Immature natural killer cell (primary cell): ENCODE data around the gene ABI3. TPM values are rescaled to one million over a fixed set of nuclear protein-coding genes. Genes with fewer than 3 reads are reported as not detected.

ENCODE experiments used
- DNase-seq, 3 donors: peaks; one replicate each; pipeline ENCODE4 v3.0.0; 2022; ENCODE audit warnings: mixed read lengths in 1 of 3
- H3K27ac Mint-ChIP-seq, 6 donors: one replicate each; pipeline ENCODE4 v1.8.0; 2020; ENCODE audit warnings: mixed read lengths in 6 of 6, mild to moderate bottlenecking in 5 of 6, inconsistent platforms in 4 of 6, moderate library complexity in 3 of 6
- H3K27me3 Mint-ChIP-seq, 3 donors: one replicate each; pipeline ENCODE4 v1.8.0; 2020 to 2021; ENCODE audit warnings: low read depth in 3 of 3, mild to moderate bottlenecking in 3 of 3, mixed read lengths in 3 of 3, moderate library complexity in 3 of 3, inconsistent platforms in 1 of 3
- H3K36me3 Mint-ChIP-seq, 3 donors: one replicate each; pipeline ENCODE4 v1.8.0; 2020; ENCODE audit warnings: mixed read lengths in 3 of 3, inconsistent platforms in 2 of 3, mild to moderate bottlenecking in 2 of 3
- H3K4me1 Mint-ChIP-seq, 2 donors: one replicate each; pipeline ENCODE4 v1.8.0; 2020; ENCODE audit warnings: inconsistent platforms in 2 of 2, mild to moderate bottlenecking in 2 of 2, mixed read lengths in 2 of 2, moderate library complexity in 1 of 2
- H3K4me3 Mint-ChIP-seq, 5 donors: one replicate each; pipeline ENCODE4 v1.8.0; 2020; ENCODE audit warnings: mild to moderate bottlenecking in 5 of 5, mixed read lengths in 5 of 5, inconsistent platforms in 3 of 5, moderate library complexity in 3 of 5
- H3K9me3 Mint-ChIP-seq, 6 donors: one replicate each; pipeline ENCODE4 v1.8.0; 2020; ENCODE audit warnings: mild to moderate bottlenecking in 6 of 6, mixed read lengths in 6 of 6, inconsistent platforms in 4 of 6, moderate library complexity in 3 of 6
- polyA plus RNA-seq, 3 donors: library from polyadenylated mRNA; unstranded; fragments of 300-500 nt; fragmentation: Illumina TruSeq; gene quantifications; one replicate each; pipeline ENCODE4 v1.2.3, GENCODE V29; 2021

The ABI3 gene
- polyA plus RNA-seq, 3 donors from 2014 or later = 149 to 338 (median 289) TPM

DNA sequence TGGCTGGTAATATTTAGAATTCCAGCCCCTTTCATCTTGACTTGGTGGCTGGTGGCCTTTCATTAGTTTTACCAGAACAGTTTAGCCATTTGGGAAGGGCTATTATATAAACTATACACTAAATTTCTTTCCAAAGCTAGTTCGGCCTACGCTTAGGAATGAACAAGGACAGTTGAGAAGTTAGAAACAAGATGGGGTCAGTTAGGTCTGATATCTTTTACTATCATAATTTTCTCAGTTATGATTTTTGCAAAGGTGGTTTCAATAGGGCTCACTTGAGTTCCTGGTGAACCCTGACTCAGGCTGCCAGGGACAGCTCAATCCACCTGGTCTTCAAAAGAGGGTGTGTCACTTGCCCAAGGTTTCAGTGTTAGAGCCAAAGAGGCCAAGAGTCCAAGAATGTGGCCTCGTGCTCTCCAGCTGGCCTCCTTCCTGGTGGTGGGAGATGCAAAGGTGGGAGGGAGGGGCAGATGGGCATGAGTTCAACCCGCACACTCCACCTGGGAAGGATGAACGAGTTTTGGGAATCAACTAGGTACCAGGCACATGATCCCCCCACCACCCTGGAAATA is 24.1 kb downstream of the ABI3 start:
- H3K36me3 Mint-ChIP-seq = peaks cover 0 to 4% (median 4%) of the 10 kb centered on the region in 3 donors
- peaks cover 11 to 13% of the 10 kb centered on the region in 2 donors for H3K4me1 Mint-ChIP-seq
- no peak for DNase-seq
- no peak overlapping the region for H3K4me3 Mint-ChIP-seq
- no peak overlapping the region for H3K27ac Mint-ChIP-seq
- H3K9me3 Mint-ChIP-seq = no peaks in the 10 kb centered on the region
- peaks cover 8 to 17% (median 11%) of the 10 kb centered on the region in 3 donors for H3K27me3 Mint-ChIP-seq

DNA sequence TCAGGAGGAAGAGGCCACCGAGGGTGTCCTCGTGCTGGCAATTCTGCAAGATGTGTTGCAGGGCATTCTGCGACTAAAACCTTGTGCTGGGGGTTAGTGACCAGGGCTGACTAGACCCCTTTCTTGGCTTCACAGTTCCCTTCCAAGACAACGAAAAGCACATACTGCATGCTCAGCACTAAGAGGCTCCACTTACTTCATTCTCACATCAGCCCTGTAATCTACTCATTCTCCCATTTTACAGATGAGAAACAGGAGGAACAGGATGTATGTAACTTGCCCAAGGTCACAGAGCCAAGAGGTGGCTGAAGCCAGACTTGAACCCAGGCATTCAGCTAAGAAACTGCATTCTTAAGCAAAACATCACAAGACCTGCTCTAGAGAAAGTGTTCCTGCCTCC is 25.4 kb downstream of the ABI3 start:
- Mint-ChIP-seq H3K27me3 (peaks cover 7 to 9% (median 8%) of the 10 kb centered on the region in 3 donors), H3K4me3 (no peak overlapping the region), H3K4me1 (peaks cover 8 to 11% of the 10 kb centered on the region in 2 donors), H3K9me3 (no peaks in the 10 kb centered on the region), H3K36me3 (peaks cover 0 to 4% (median 4%) of the 10 kb centered on the region in 3 donors), H3K27ac (no peak overlapping the region)
- no peak for DNase-seq

DNA sequence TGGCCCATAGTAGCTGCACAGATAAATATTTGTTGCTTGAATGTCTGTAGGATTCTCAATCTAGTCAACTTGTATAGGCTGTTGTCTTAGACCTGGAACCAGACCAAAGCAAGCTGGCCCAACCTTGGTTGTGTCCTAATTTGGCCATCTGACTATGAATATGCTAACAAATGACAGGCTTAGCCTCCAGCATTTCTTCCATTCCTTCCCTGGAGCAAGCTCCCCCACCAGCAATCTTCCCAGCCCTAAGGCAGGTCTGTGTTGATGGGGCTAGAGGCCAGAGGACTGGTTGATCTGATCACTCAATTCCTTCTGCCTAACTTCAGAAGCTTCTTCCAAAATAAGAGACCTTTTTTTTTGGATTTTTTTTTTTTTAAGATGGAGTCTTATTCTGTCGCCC is 29.5 kb downstream of the ABI3 start:
- Mint-ChIP-seq H3K36me3 (peaks cover 0 to 4% (median 4%) of the 10 kb centered on the region in 3 donors), H3K27me3 (peaks cover 0 to 2% (median 0%) of the 10 kb centered on the region in 3 donors), H3K9me3 (no peaks in the 10 kb centered on the region), H3K4me1 (no peaks in the 10 kb centered on the region), H3K4me3 (no peak overlapping the region), H3K27ac (no peak overlapping the region)
- no peak for DNase-seq

DNA sequence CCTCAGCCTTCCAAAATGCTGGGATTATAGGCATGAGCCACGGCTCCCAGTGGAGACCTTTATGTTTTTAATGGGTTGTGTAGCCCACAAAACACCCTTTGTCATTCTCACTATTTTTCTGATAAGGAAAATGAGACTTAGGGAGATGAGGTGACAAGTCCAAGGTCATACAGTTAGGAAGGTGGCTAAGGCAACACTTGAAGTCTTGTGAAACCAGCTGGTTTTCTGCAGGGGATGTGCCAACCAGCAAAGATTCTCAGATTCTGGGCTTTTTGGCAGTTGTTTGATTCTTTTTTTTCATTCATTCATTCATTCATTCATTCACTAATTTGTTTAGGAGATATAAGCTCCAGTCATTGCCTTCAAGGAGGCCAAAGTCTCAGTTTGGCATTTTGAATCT is 30.1 kb downstream of the ABI3 start:
- Mint-ChIP-seq H3K9me3 (no peaks in the 10 kb centered on the region), H3K36me3 (peaks cover 0 to 4% (median 4%) of the 10 kb centered on the region in 3 donors), H3K27me3 (peaks cover 0 to 2% (median 0%) of the 10 kb centered on the region in 3 donors), H3K27ac (no peak overlapping the region), H3K4me3 (no peak overlapping the region), H3K4me1 (no peaks in the 10 kb centered on the region)
- no peak for DNase-seq

DNA sequence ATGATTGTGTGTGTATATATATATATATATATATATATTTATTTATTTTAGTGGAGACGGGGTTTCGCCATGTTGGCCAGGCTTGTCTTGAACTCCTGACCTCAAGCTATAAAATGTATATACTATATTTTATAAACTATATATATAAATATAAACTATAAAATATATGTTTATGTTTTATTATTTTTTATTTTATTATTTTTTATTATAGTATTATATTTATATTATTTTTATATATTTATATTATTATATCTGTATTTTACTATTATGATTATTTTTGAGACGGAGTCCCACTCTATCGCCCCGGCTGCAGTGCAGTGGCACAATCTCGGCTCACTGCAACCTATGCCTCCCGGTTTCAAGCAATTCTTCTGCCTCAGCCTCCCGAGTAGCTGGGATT is 30.5 kb downstream of the ABI3 start:
- no peaks in the 10 kb centered on the region for H3K4me1 Mint-ChIP-seq
- no peak for DNase-seq
- H3K4me3 Mint-ChIP-seq = no peak overlapping the region
- H3K36me3 Mint-ChIP-seq = peaks cover 0 to 4% (median 4%) of the 10 kb centered on the region in 3 donors
- H3K27me3 Mint-ChIP-seq = peaks cover 0 to 2% (median 0%) of the 10 kb centered on the region in 3 donors
- no peaks in the 10 kb centered on the region for H3K9me3 Mint-ChIP-seq
- H3K27ac Mint-ChIP-seq = no peak overlapping the region

GRCh38 chr17:49241692-49242397 is 31.3 kb downstream of the ABI3 start:
- H3K27ac Mint-ChIP-seq = no peak overlapping the region
- no peaks in the 10 kb centered on the region for H3K9me3 Mint-ChIP-seq
- H3K27me3 Mint-ChIP-seq = peaks cover 0 to 2% (median 0%) of the 10 kb centered on the region in 3 donors
- no peak for DNase-seq
- H3K36me3 Mint-ChIP-seq = peaks cover 0 to 4% (median 4%) of the 10 kb centered on the region in 3 donors
- no peaks in the 10 kb centered on the region for H3K4me1 Mint-ChIP-seq
- no peak overlapping the region for H3K4me3 Mint-ChIP-seq

GRCh38 chr17:49242813-49243212 is 32.3 kb downstream of the ABI3 start:
- peaks cover 0 to 4% (median 4%) of the 10 kb centered on the region in 3 donors for H3K36me3 Mint-ChIP-seq
- H3K27me3 Mint-ChIP-seq = peaks cover 0 to 2% (median 0%) of the 10 kb centered on the region in 3 donors
- H3K4me3 Mint-ChIP-seq = no peak overlapping the region
- no peak for DNase-seq
- H3K9me3 Mint-ChIP-seq = no peaks in the 10 kb centered on the region
- no peaks in the 10 kb centered on the region for H3K4me1 Mint-ChIP-seq
- H3K27ac Mint-ChIP-seq = no peak overlapping the region

DNA sequence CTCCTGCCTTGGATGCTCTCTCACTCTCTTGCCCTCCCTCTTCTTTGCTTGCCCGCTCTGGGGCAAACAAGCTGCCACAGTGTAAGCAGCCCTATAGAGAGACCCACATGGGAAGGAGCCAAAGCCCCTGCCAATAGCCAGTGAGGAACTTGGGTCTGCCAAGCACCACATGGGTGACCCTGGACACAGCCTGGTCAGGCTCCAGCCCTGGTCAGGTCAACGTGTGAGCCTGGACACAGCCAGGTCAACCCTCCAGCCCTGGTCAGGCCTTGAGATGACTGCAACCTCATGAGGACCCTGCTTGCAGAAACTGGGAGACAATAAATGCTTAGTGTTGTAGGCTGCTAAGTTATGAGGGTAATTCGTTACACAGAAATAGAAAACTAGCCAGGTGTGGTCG is 34.3 kb downstream of the ABI3 start:
- no peaks in the 10 kb centered on the region for H3K9me3 Mint-ChIP-seq
- no peak for DNase-seq
- H3K4me3 Mint-ChIP-seq = no peak overlapping the region
- H3K36me3 Mint-ChIP-seq = no peaks in the 10 kb centered on the region
- no peaks in the 10 kb centered on the region for H3K4me1 Mint-ChIP-seq
- H3K27me3 Mint-ChIP-seq = peaks cover 2 to 4% (median 3%) of the 10 kb centered on the region in 3 donors
- H3K27ac Mint-ChIP-seq = no peak overlapping the region

DNA sequence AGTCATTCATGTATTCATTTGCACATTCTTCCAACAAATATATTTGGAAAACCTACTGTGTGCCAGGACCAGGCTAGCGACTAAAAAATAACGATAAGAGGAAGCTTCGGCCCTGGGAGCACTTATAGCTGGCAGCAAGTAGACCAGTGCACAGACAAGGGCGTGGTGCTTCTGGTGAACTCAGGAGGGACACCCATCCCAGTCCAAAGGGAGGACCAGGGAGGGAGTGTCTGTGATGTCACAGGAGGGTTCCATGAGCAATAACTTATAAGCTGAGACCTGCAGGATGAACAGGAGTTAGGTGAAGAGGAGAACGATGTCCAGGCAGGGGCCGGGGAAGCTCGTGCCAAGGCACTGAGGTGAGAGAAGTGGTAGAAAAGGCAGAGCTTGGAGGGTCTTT is 37.4 kb downstream of the ABI3 start:
- no peak for DNase-seq
- H3K4me1 Mint-ChIP-seq = no peaks in the 10 kb centered on the region
- peaks cover 2 to 3% (median 2%) of the 10 kb centered on the region in 3 donors for H3K27me3 Mint-ChIP-seq
- H3K36me3 Mint-ChIP-seq = peaks cover 0 to 2% (median 0%) of the 10 kb centered on the region in 3 donors
- no peak overlapping the region for H3K4me3 Mint-ChIP-seq
- no peaks in the 10 kb centered on the region for H3K9me3 Mint-ChIP-seq
- no peak overlapping the region for H3K27ac Mint-ChIP-seq

DNA sequence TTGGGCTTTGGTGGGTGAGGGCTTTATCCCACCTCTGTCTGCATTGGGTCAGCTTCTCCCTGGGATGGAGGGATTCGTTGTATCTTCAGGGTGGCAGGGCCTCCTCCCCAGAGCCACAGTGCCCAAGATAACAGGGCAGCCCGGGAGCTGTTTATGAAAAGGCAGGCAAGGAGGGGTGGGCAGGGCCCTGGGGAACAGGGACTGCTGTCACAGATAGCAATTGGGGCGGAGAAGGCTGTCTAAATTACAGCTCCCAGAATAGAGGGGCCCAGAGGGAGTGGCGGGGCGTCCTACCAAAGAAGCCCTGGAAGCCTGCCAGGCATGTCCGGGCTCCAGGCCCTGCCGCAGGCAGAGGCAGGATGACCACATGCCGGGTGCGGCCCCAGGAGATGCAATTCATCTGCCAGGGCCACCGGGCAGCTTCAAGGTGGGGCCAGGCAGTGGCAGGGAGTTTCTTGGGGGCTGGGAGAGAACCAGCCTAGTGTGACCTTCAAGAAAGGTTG is 38.8 kb downstream of the ABI3 start:
- Mint-ChIP-seq H3K27ac (no peak overlapping the region), H3K4me1 (no peaks in the 10 kb centered on the region)

GRCh38 chr17:49249890-49250522 is 39.5 kb downstream of the ABI3 start:
- Mint-ChIP-seq H3K4me1 (no peaks in the 10 kb centered on the region), H3K36me3 (peaks cover 0 to 3% (median 0%) of the 10 kb centered on the region in 3 donors), H3K27me3 (peaks cover 2 to 3% (median 2%) of the 10 kb centered on the region in 3 donors), H3K9me3 (no peaks in the 10 kb centered on the region), H3K4me3 (no peak overlapping the region), H3K27ac (no peak overlapping the region)
- no peak for DNase-seq

More for the DNA sequence above, 38.8 kb downstream of the ABI3 start:
- H3K36me3 Mint-ChIP-seq = peaks cover 0 to 3% (median 0%) of the 10 kb centered on the region in 3 donors
- DNase-seq = no peak
- H3K4me3 Mint-ChIP-seq = no peak overlapping the region
- H3K9me3 Mint-ChIP-seq = no peaks in the 10 kb centered on the region
- H3K27me3 Mint-ChIP-seq = peaks cover 2 to 3% (median 2%) of the 10 kb centered on the region in 3 donors

GRCh38 chr17:49252148-49252695 is 41.7 kb downstream of the ABI3 start:
- no peak for DNase-seq

DNA sequence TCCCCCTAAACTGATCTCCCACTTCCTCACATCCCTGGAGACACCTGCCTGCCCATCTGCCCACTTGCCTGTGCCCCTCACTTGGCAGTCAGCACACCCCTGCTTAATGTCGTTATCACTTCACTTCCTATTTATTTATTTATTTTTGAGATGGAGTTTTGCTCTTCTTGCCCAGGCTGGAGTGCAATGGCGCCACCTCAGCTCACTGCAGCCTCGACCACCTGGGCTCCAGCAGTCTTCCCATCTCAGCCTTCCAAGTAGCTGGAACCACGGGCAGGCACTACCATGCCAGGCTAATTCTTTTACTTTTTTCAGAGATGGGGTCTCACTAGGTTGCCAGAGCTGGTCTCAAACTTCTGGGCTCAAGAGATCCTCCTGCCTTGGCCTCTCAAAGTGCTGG is 43.6 kb downstream of the ABI3 start:
- H3K9me3 Mint-ChIP-seq = no peaks in the 10 kb centered on the region
- H3K27me3 Mint-ChIP-seq = peaks cover 0 to 2% (median 0%) of the 10 kb centered on the region in 3 donors
- no peak for DNase-seq
- no peak overlapping the region for H3K4me3 Mint-ChIP-seq
- H3K36me3 Mint-ChIP-seq = peaks cover 0 to 3% (median 0%) of the 10 kb centered on the region in 3 donors
- H3K4me1 Mint-ChIP-seq = no peaks in the 10 kb centered on the region
- no peak overlapping the region for H3K27ac Mint-ChIP-seq

More at GRCh38 chr17:49252148-49252695, 41.7 kb downstream of the ABI3 start:
- H3K36me3 Mint-ChIP-seq = peaks cover 0 to 3% (median 0%) of the 10 kb centered on the region in 3 donors
- H3K4me1 Mint-ChIP-seq = no peaks in the 10 kb centered on the region
- H3K4me3 Mint-ChIP-seq = no peak overlapping the region
- no peak overlapping the region for H3K27ac Mint-ChIP-seq
- no peaks in the 10 kb centered on the region for H3K9me3 Mint-ChIP-seq
- peaks cover 2 to 3% (median 2%) of the 10 kb centered on the region in 3 donors for H3K27me3 Mint-ChIP-seq

DNA sequence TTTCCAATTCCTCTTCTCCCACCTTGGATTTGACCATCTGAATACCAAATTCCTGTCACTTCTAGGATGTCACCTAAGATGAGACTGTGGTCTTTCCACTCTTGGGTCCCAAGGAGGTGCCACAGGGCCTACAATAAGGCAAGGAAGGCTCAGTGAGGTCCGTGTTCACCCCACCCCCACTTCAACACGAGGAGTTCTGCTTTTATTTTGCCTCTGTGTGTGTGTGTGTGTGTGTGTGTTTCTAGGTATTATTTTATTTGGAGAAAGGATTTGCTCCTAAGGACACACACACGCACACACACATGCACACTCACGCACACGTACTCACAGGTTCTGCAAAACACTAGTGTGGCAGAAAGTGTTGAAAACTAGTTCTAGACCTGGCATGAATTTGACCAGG is 44.6 kb downstream of the ABI3 start:
- Mint-ChIP-seq H3K36me3 (peaks cover 0 to 3% (median 0%) of the 10 kb centered on the region in 3 donors), H3K27me3 (no peaks in the 10 kb centered on the region), H3K9me3 (no peaks in the 10 kb centered on the region), H3K4me1 (peaks cover 0 to 6% of the 10 kb centered on the region in 2 donors), H3K4me3 (no peak overlapping the region), H3K27ac (no peak overlapping the region)
- no peak for DNase-seq
